HEK293 (cell line): ENCODE data around the gene STIL.
A peak's percentile ranks its signal among the peaks of the same experiment; 100 is the strongest.

Experiments
- KLF10 ChIP-seq: fragments of 450-650 bp; IDR thresholded peaks from 2 replicates; pipeline ENCODE4 v1.5.1; 2018; ENCODE audit warnings: missing biosample characterization, mild to moderate bottlenecking, missing genetic modification characterization
- PRDM1 ChIP-seq: fragments of 450-650 bp; formaldehyde crosslinking; IDR thresholded peaks from 2 replicates; pipeline ENCODE4; 2016; ENCODE audit warnings: missing biosample characterization, missing genetic modification characterization
- ZNF155 ChIP-seq: fragments of 450-650 bp; formaldehyde crosslinking; IDR thresholded peaks from 2 replicates; pipeline ENCODE4 v1.5.1; 2016; ENCODE audit warnings: missing biosample characterization, missing genetic modification characterization
- ZNF169 ChIP-seq: fragments of 450-650 bp; formaldehyde crosslinking; IDR thresholded peaks from 2 replicates; pipeline ENCODE4 v1.5.1; 2016; ENCODE audit warnings: missing biosample characterization, missing genetic modification characterization
- ZNF274 ChIP-seq, 2 experiments: fragments of 200-500 bp in 1 of 2; fragments of 450-650 bp in 1 of 2; sonication (Bioruptor generic) in 1 of 2; formaldehyde crosslinking in 1 of 2; IDR thresholded peaks; 2 replicates each; pipeline versions ENCODE4 v1.5.1 to v1.6.1; 2014 to 2016; ENCODE audit warnings: borderline replicate concordance in 1 of 2, inconsistent platforms in 1 of 2, low read length in 1 of 2, missing biosample characterization in 1 of 2, missing genetic modification characterization in 1 of 2
- ZNF416 ChIP-seq: fragments of 450-650 bp; formaldehyde crosslinking; IDR thresholded peaks from 2 replicates; pipeline ENCODE4 v1.5.1; 2016; ENCODE audit warnings: missing biosample characterization, missing genetic modification characterization
- ZNF433 ChIP-seq: fragments of 450-650 bp; formaldehyde crosslinking; IDR thresholded peaks from 2 replicates; pipeline ENCODE4 v1.5.1; 2016; ENCODE audit warnings: missing biosample characterization, missing genetic modification characterization, low read depth
- ZNF837 ChIP-seq: fragments of 450-650 bp; formaldehyde crosslinking; IDR thresholded peaks from 2 replicates; pipeline ENCODE4 v1.5.1; 2016; ENCODE audit warnings: missing biosample characterization, missing genetic modification characterization
- TF ChIP-seq, protein P1 (sequence below): fragments of 450-650 bp; IDR thresholded peaks from 2 replicates; pipeline ENCODE4 v1.5.1; 2018; ENCODE audit warnings: missing biosample characterization, missing genetic modification characterization
- TF ChIP-seq, protein P2 (sequence below): fragments of 450-650 bp; formaldehyde crosslinking; IDR thresholded peaks from 2 replicates; pipeline ENCODE4 v1.5.1; 2017; ENCODE audit warnings: missing biosample characterization, mild to moderate bottlenecking, missing genetic modification characterization, moderate library complexity
- TF ChIP-seq, protein P3 (sequence below): fragments of 450-650 bp; formaldehyde crosslinking; IDR thresholded peaks from 2 replicates; pipeline ENCODE4 v1.5.1; 2016; ENCODE audit warnings: missing biosample characterization, missing genetic modification characterization
- TF ChIP-seq, protein P4 (sequence below): fragments of 450-650 bp; formaldehyde crosslinking; IDR thresholded peaks from 2 replicates; pipeline ENCODE4 v1.5.1; 2016; ENCODE audit warnings: missing biosample characterization, missing genetic modification characterization
- TF ChIP-seq, protein P5 (sequence below): IDR thresholded peaks from 2 replicates; pipeline ENCODE4 v1.6.1; 2011; ENCODE audit warnings: mild to moderate bottlenecking, low read depth, low read length, borderline replicate concordance
- TF ChIP-seq, protein P6 (sequence below): fragments of 450-650 bp; formaldehyde crosslinking; IDR thresholded peaks from 2 replicates; pipeline ENCODE4 v1.5.1; 2017; ENCODE audit warnings: missing biosample characterization, missing genetic modification characterization
- TF ChIP-seq, protein P7 (sequence below): fragments of 450-650 bp; formaldehyde crosslinking; IDR thresholded peaks from 2 replicates; pipeline ENCODE4 v1.5.1; 2017; ENCODE audit warnings: missing biosample characterization, missing genetic modification characterization
- TF ChIP-seq, protein P8 (sequence below): fragments of 450-650 bp; formaldehyde crosslinking; IDR thresholded peaks from 2 replicates; pipeline ENCODE4 v1.5.1; 2016; ENCODE audit warnings: missing biosample characterization, missing genetic modification characterization

The STIL gene

DNA sequence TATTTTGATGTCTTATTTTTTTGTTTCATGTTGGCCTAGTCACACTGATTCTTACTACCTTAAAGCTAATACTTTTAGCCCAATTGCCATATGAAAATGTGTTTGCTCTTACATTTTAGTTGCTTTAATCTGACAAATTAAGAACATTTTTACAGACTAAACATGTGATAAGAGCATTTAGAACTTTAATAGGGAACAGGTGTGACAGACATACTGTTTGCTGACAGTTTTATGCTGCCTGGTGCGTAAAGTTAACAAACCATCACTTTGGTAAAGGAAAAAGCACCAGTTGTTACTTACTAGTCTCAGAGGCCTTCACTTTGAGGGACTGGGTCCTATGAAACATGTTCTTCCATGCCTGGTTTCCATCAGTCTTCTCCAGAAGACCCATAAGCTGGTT, 34.3 kb upstream of the STIL start (continued):
- TF ChIP-seq, protein P1, sequence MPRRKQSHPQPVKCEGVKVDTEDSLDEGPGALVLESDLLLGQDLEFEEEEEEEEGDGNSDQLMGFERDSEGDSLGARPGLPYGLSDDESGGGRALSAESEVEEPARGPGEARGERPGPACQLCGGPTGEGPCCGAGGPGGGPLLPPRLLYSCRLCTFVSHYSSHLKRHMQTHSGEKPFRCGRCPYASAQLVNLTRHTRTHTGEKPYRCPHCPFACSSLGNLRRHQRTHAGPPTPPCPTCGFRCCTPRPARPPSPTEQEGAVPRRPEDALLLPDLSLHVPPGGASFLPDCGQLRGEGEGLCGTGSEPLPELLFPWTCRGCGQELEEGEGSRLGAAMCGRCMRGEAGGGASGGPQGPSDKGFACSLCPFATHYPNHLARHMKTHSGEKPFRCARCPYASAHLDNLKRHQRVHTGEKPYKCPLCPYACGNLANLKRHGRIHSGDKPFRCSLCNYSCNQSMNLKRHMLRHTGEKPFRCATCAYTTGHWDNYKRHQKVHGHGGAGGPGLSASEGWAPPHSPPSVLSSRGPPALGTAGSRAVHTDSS = no peak
- TF ChIP-seq, protein P2, sequence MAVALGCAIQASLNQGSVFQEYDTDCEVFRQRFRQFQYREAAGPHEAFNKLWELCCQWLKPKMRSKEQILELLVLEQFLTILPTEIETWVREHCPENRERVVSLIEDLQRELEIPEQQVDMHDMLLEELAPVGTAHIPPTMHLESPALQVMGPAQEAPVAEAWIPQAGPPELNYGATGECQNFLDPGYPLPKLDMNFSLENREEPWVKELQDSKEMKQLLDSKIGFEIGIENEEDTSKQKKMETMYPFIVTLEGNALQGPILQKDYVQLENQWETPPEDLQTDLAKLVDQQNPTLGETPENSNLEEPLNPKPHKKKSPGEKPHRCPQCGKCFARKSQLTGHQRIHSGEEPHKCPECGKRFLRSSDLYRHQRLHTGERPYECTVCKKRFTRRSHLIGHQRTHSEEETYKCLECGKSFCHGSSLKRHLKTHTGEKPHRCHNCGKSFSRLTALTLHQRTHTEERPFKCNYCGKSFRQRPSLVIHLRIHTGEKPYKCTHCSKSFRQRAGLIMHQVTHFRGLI (tag by site-specific recombination) = no peak
- TF ChIP-seq ZNF416 (tag by site-specific recombination) = no peak
- TF ChIP-seq PRDM1 (tag by site-specific recombination) = no peak
- TF ChIP-seq, protein P3, sequence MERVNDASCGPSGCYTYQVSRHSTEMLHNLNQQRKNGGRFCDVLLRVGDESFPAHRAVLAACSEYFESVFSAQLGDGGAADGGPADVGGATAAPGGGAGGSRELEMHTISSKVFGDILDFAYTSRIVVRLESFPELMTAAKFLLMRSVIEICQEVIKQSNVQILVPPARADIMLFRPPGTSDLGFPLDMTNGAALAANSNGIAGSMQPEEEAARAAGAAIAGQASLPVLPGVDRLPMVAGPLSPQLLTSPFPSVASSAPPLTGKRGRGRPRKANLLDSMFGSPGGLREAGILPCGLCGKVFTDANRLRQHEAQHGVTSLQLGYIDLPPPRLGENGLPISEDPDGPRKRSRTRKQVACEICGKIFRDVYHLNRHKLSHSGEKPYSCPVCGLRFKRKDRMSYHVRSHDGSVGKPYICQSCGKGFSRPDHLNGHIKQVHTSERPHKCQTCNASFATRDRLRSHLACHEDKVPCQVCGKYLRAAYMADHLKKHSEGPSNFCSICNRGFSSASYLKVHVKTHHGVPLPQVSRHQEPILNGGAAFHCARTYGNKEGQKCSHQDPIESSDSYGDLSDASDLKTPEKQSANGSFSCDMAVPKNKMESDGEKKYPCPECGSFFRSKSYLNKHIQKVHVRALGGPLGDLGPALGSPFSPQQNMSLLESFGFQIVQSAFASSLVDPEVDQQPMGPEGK = no peak
- TF ChIP-seq, protein P4, sequence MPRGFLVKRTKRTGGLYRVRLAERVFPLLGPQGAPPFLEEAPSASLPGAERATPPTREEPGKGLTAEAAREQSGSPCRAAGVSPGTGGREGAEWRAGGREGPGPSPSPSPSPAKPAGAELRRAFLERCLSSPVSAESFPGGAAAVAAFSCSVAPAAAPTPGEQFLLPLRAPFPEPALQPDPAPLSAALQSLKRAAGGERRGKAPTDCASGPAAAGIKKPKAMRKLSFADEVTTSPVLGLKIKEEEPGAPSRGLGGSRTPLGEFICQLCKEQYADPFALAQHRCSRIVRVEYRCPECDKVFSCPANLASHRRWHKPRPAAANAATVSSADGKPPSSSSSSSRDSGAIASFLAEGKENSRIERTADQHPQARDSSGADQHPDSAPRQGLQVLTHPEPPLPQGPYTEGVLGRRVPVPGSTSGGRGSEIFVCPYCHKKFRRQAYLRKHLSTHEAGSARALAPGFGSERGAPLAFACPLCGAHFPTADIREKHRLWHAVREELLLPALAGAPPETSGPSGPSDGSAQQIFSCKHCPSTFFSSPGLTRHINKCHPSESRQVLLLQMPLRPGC (tag by site-specific recombination) = no peak
- no peak for TF ChIP-seq ZNF837 (tag by site-specific recombination)
- TF ChIP-seq ZNF433 = no peak
- TF ChIP-seq, protein P5, sequence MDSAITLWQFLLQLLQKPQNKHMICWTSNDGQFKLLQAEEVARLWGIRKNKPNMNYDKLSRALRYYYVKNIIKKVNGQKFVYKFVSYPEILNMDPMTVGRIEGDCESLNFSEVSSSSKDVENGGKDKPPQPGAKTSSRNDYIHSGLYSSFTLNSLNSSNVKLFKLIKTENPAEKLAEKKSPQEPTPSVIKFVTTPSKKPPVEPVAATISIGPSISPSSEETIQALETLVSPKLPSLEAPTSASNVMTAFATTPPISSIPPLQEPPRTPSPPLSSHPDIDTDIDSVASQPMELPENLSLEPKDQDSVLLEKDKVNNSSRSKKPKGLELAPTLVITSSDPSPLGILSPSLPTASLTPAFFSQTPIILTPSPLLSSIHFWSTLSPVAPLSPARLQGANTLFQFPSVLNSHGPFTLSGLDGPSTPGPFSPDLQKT = no peak
- TF ChIP-seq, protein P6, sequence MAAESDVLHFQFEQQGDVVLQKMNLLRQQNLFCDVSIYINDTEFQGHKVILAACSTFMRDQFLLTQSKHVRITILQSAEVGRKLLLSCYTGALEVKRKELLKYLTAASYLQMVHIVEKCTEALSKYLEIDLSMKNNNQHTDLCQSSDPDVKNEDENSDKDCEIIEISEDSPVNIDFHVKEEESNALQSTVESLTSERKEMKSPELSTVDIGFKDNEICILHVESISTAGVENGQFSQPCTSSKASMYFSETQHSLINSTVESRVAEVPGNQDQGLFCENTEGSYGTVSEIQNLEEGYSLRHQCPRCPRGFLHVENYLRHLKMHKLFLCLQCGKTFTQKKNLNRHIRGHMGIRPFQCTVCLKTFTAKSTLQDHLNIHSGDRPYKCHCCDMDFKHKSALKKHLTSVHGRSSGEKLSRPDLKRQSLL = no peak
- TF ChIP-seq, protein P7, sequence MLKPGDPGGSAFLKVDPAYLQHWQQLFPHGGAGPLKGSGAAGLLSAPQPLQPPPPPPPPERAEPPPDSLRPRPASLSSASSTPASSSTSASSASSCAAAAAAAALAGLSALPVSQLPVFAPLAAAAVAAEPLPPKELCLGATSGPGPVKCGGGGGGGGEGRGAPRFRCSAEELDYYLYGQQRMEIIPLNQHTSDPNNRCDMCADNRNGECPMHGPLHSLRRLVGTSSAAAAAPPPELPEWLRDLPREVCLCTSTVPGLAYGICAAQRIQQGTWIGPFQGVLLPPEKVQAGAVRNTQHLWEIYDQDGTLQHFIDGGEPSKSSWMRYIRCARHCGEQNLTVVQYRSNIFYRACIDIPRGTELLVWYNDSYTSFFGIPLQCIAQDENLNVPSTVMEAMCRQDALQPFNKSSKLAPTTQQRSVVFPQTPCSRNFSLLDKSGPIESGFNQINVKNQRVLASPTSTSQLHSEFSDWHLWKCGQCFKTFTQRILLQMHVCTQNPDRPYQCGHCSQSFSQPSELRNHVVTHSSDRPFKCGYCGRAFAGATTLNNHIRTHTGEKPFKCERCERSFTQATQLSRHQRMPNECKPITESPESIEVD (tag by site-specific recombination) = peak; percentile 85
- TF ChIP-seq ZNF169 = no peak
- TF ChIP-seq KLF10 (tag by site-specific recombination) = no peak
- TF ChIP-seq ZNF155 (tag by site-specific recombination) = no peak
- TF ChIP-seq ZNF274 (IDR thresholded peaks at IDR 0.05; ENCODE audit: low read length) = no peak
- no peak for TF ChIP-seq ZNF274 (tag by site-specific recombination; IDR thresholded peaks at IDR 0.05; ENCODE audit: borderline replicate concordance)
- TF ChIP-seq, protein P8, sequence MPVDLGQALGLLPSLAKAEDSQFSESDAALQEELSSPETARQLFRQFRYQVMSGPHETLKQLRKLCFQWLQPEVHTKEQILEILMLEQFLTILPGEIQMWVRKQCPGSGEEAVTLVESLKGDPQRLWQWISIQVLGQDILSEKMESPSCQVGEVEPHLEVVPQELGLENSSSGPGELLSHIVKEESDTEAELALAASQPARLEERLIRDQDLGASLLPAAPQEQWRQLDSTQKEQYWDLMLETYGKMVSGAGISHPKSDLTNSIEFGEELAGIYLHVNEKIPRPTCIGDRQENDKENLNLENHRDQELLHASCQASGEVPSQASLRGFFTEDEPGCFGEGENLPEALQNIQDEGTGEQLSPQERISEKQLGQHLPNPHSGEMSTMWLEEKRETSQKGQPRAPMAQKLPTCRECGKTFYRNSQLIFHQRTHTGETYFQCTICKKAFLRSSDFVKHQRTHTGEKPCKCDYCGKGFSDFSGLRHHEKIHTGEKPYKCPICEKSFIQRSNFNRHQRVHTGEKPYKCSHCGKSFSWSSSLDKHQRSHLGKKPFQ (tag by site-specific recombination) = 0 out of 2 replicates have a peak, but pooled peaks have one; percentile 32
